Activated CD8-positive, alpha-beta T cell treated with anti-CD3 and anti-CD28 coated beads for 36 hours (primary cell): ENCODE results near the gene DUS1L. TPM values are rescaled to one million over a fixed set of nuclear protein-coding genes. Genes with fewer than 3 reads are reported as not detected.

ENCODE experiments used
- ATAC-seq: fragments of 200-7000 bp; cut with Tn5 transposase; one replicate; pipeline ENCODE4 v1.10.0; 2021; ENCODE audit warnings: mild to moderate bottlenecking, moderate library complexity
- CTCF ChIA-PET: fragments of 350-600 bp; sonication (Branson Sonifier 250); formaldehyde crosslinking; loops from one replicate; lab custom pipeline; 2021; ENCODE audit warnings: antibody characterized with exemption; lab: Charles Lee
- POLR2A ChIA-PET: fragments of 350-600 bp; sonication (Branson Sonifier 250); formaldehyde crosslinking; loops from one replicate; lab custom pipeline; 2021; ENCODE audit warnings: antibody characterized with exemption; lab: Charles Lee
- DNase-seq: peaks from one replicate; pipeline ENCODE4 v3.0.0-alpha.2; 2020
- H3K27ac Mint-ChIP-seq: one replicate; pipeline ENCODE4 v1.8.0; 2021; ENCODE audit warnings: mild to moderate bottlenecking, mixed read lengths
- H3K27me3 Mint-ChIP-seq: one replicate; pipeline ENCODE4 v1.8.0; 2021; ENCODE audit warnings: mixed read lengths
- H3K36me3 Mint-ChIP-seq: one replicate; pipeline ENCODE4 v1.8.0; 2021; ENCODE audit warnings: low read depth, mixed read lengths
- H3K4me1 Mint-ChIP-seq: one replicate; pipeline ENCODE4 v1.8.0; 2021; ENCODE audit warnings: low read depth, mixed read lengths
- H3K4me3 Mint-ChIP-seq: one replicate; pipeline ENCODE4 v1.8.0; 2021; ENCODE audit warnings: mild to moderate bottlenecking, moderate library complexity, mixed read lengths
- H3K9me3 Mint-ChIP-seq: one replicate; pipeline ENCODE4 v1.8.0; 2021; ENCODE audit warnings: mixed read lengths
- intact Hi-C: fragments of 100-400 bp; cut with micrococcal nuclease; formaldehyde crosslinking; loops from one replicate; pipeline ENCODE4 v1.10.0; 2022
- total RNA-seq, 2 experiments: library from RNA; stranded (reverse); gene quantifications; one replicate each; pipeline ENCODE4 v1.2.3, GENCODE V29; 2021
- TF ChIP-seq, protein P1 (sequence below): fragments of 200-600 bp; IDR thresholded peaks from one replicate; pipeline ENCODE4 v1.8.0; 2022; ENCODE audit warnings: antibody characterized with exemption, mild to moderate bottlenecking

The DUS1L gene
- total RNA-seq, 2 experiments from 2014 or later: 139 to 140 TPM

DNA sequence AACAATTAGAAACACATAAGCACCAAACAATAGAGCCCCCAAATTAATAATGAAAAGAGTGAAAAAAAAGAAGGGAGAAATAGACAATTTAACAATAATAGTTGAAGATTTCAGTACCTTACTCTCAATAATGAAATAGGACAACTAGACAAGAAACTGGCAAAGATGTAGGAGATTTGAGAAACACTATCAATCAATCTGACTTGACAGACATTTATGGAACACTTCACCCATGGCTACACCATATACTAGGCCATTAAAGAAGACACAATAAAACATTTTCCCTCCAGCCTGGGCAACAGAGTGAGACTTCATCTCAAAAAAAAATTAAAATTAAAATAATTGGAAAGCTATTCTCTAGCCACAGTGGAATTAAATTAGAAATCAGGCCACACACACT lies 5.0 kb upstream of the DUS1L start:
- ChIA-PET POLR2A (interaction anchor here (1.0 kb wide), 1 partner anchor 179 kb away, joined by 3 read pairs; the partner anchor contains the start of gene ANAPC11), CTCF (interaction anchor here (1.3 kb wide), 1 partner anchor 32 kb away, joined by 3 read pairs; no protein-coding TSS in a partner anchor)
- no peaks in the 10 kb centered on the region for H3K36me3 Mint-ChIP-seq
- no peaks in the 10 kb centered on the region for H3K9me3 Mint-ChIP-seq
- intact Hi-C loops: no loop called here
- no peak overlapping the region for H3K4me3 Mint-ChIP-seq
- H3K27me3 Mint-ChIP-seq: no peaks in the 10 kb centered on the region
- DNase-seq (no peak), ATAC-seq (no peak)
- no peak overlapping the region for H3K27ac Mint-ChIP-seq
- peaks cover 5% of the 10 kb centered on the region for H3K4me1 Mint-ChIP-seq
- TF ChIP-seq, protein P1, sequence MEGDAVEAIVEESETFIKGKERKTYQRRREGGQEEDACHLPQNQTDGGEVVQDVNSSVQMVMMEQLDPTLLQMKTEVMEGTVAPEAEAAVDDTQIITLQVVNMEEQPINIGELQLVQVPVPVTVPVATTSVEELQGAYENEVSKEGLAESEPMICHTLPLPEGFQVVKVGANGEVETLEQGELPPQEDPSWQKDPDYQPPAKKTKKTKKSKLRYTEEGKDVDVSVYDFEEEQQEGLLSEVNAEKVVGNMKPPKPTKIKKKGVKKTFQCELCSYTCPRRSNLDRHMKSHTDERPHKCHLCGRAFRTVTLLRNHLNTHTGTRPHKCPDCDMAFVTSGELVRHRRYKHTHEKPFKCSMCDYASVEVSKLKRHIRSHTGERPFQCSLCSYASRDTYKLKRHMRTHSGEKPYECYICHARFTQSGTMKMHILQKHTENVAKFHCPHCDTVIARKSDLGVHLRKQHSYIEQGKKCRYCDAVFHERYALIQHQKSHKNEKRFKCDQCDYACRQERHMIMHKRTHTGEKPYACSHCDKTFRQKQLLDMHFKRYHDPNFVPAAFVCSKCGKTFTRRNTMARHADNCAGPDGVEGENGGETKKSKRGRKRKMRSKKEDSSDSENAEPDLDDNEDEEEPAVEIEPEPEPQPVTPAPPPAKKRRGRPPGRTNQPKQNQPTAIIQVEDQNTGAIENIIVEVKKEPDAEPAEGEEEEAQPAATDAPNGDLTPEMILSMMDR: no peak

DNA sequence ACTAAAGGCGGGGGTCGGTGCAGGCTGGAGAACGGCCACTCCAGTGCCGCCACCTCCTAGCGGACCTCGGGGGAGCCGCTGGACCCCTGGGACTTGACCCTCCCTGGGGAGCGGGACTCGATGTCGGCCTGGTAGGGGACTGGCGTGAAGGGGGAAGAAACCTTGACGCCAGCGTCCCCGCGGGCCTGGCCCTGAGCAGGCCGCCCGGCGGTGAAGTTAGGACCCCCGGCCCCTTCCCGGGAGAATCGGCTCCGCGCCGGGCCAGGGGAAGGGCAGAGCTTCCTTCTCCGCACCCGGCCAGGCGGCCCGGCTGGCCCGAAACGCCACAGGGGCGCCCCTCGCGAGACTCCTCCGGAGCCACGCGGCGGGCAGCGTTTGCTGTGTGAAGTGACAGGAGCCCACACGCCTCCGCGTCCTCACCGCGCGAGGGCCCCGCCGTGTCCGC lies 389 bp downstream of the DUS1L start:
- CTCF ChIA-PET: interaction anchor here (1.0 to 2.9 kb wide), 3 partner anchors 28 to 35 kb away, joined by 3 to 16 read pairs (median 3); partner anchors contain the start of gene DCXR
- TF ChIP-seq, protein P1: no peak
- ATAC-seq (peak; percentile 58), DNase-seq (peak; percentile 43)
- POLR2A ChIA-PET: interaction anchor here (0.6 to 7.4 kb wide), 18 partner anchors 11 to 195 kb away, joined by 3 to 98 read pairs (median 4); partner anchors contain the start of genes ARHGDIA, DCXR, FASN and GPS1
- H3K36me3 Mint-ChIP-seq: peaks cover under 1% of the 10 kb centered on the region
- peak overlapping the region; percentile 61 for H3K27ac Mint-ChIP-seq
- H3K4me1 Mint-ChIP-seq: peaks cover 14% of the 10 kb centered on the region
- intact Hi-C loops: no loop called here
- H3K9me3 Mint-ChIP-seq: no peaks in the 10 kb centered on the region
- H3K4me3 Mint-ChIP-seq: peak overlapping the region; percentile 75
- H3K27me3 Mint-ChIP-seq: no peaks in the 10 kb centered on the region

DNA sequence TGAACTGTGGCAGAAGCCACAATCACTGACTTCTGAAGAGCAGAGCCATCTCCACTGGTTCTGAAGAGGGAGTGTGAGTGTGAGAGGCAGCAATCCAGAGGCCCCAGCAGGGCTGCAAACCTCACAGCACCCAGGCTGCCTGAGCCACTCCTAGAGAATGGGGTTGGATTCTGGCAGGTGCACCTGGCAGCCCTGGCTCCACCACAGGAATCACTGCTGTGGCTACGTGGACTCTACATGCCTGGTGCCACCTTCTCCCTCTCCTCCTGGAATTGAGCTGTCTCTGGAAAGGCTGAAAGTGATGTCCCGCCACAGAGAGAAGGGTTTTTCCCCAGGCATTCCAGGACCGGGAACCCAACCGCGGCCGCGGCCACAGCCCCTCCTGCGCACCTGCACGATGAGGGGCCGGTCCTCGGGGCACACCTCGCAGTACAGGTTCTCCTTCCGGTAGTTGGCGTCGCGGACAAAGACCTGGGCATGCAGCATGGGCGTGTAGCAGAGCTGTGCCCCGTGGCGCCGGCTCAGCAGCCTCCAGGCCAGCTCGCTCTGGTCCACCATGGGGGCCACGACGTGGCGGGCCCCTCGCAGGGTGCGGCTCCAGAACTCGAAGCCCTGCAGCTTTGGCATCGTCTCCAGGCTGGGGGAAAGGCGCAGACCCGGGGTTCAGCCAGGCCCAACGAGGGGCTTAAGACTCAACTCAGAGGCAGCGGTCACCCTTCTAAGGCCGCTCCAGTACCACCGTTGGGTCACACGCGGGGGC lies 991 bp downstream of the DUS1L start:
- ChIA-PET CTCF (interaction anchor here (1.2 to 2.9 kb wide), 2 partner anchors 30 to 34 kb away, joined by 3 to 16 read pairs; no protein-coding TSS in a partner anchor), POLR2A (interaction anchor here (0.8 to 7.4 kb wide), 17 partner anchors 9 to 194 kb away, joined by 3 to 98 read pairs (median 4); partner anchors contain the start of genes ARHGDIA, DCXR, FASN and GPS1)
- H3K36me3 Mint-ChIP-seq: peaks cover 1% of the 10 kb centered on the region
- intact Hi-C loops: no loop called here
- TF ChIP-seq, protein P1: no peak
- no peak for DNase-seq
- no peak for ATAC-seq
- H3K27me3 Mint-ChIP-seq: no peaks in the 10 kb centered on the region
- H3K4me3 Mint-ChIP-seq: peak overlapping the region; percentile 75
- no peaks in the 10 kb centered on the region for H3K9me3 Mint-ChIP-seq
- peak overlapping the region; percentile 61 for H3K27ac Mint-ChIP-seq
- H3K4me1 Mint-ChIP-seq: peaks cover 14% of the 10 kb centered on the region

DNA sequence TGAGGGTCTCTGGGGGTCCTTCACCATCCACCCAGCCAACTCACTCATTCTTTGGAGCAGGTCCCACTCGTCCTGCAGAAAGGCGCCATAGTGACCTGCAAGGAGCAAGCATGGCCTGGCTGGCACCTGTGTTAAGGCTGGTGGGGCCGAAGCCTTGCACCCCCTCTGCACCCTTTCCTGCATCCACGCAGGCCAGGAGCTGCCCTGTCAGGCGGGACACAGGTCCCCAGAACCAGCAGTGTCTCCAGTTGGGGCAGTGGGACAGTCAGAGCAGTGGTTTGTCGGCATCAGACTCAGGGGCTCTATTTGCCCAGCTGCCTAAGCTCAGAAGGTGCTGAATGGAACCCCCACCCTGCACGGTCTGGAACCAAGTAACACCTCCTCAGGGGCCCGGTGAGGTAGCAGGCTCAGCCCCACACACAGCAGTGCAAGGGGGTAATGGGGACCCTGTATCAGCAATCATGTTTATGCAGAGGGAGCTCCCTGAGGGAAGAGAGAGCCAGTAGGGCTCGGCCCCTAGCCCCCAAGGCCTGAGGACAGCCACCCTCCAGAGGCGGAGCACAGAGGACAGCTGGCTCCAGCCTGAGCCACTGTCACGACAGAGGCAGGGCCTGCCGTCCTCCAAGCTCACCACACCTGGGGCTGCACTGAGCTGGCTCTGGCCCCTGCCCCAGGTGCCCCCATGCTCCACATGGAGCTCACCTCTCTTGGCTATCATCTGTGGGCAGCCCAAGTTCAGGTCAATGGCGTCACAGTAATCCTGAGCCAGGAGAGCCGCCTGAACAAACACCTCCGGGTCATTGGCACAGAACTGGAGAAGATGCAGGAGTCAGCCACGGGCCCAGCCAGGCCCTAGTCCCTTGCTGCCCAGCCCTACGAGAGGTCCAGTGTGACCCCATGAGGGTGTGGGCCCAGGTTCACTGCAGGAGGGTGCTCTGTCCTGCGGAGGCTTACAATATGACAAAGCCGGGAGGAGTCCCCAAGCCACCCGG lies 1.9 kb downstream of the DUS1L start:
- H3K27ac Mint-ChIP-seq: peak overlapping the region; percentile 55
- POLR2A ChIA-PET: interaction anchor here (0.6 to 7.4 kb wide), 4 partner anchors 10 to 59 kb away, joined by 3 to 98 read pairs (median 4); partner anchors contain the start of genes GPS1 and RFNG
- intact Hi-C loops: no loop called here

More for the DNA sequence above, 1.9 kb downstream of the DUS1L start:
- TF ChIP-seq, protein P1: no peak
- no peak for ATAC-seq
- H3K36me3 Mint-ChIP-seq: peaks cover 1% of the 10 kb centered on the region
- peak overlapping the region; percentile 75 for H3K4me3 Mint-ChIP-seq
- CTCF ChIA-PET: no interaction called here
- H3K27me3 Mint-ChIP-seq: no peaks in the 10 kb centered on the region
- H3K4me1 Mint-ChIP-seq: peaks cover 14% of the 10 kb centered on the region
- no peaks in the 10 kb centered on the region for H3K9me3 Mint-ChIP-seq
- no peak for DNase-seq
